PFSK-1 (cell line): ENCODE measurements around the gene PANK2.

Experiments
- FOXP2 ChIP-seq: optimal IDR thresholded peaks from 2 replicates; pipeline ENCODE3; 2011; ENCODE audit warnings: borderline replicate concordance, control low read depth, inconsistent platforms; ENCODE audit not compliant: insufficient read depth; ENCODE audit errors: extremely low read length, extremely low read depth
- POLR2AphosphoS5 ChIP-seq: IDR thresholded peaks from 2 replicates; pipeline ENCODE4 v1.6.1; 2012; ENCODE audit warnings: low read depth, mild to moderate bottlenecking, control low read depth, low read length, moderate library complexity
- REST ChIP-seq, 2 experiments: IDR thresholded peaks; 2 replicates each; pipeline versions ENCODE4 v1.6.1 to v1.8.0; 2011 to 2012; ENCODE audit warnings: low read depth in 2 of 2, low read length in 2 of 2, control low read depth in 1 of 2, inconsistent platforms in 1 of 2, mild to moderate bottlenecking in 1 of 2, moderate library complexity in 1 of 2; ENCODE audit not compliant: insufficient read depth in 1 of 2
- SIN3A ChIP-seq: IDR thresholded peaks from 2 replicates; pipeline ENCODE4 v1.6.1; 2012; ENCODE audit warnings: mild to moderate bottlenecking, low read length, moderate library complexity, borderline replicate concordance; ENCODE audit not compliant: insufficient read depth
- TAF1 ChIP-seq: IDR thresholded peaks from 2 replicates; pipeline ENCODE4 v1.6.1; 2012; ENCODE audit warnings: low read length, control low read depth, borderline replicate concordance; ENCODE audit not compliant: insufficient read depth

Gene PANK2

DNA sequence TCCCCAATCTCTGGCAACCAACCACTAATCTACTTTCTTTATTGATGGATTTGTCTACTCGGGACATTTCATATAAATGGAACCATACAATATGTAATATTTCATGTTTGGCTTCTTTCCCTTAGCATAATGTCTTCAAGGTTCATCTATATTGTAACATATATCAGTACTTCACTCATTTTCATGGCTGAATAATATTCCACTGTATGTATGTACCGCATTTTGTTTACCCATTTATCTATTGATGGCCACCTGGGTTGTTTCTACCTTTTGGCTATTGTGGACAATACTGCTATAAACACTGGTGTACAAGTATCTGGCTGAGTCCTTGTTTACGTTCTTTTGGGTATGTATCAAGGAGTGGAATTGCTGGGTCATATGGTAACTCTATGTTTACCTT lies 48.4 kb downstream of the PANK2 start:
- no peak for TF ChIP-seq SIN3A
- TF ChIP-seq REST (IDR thresholded peaks at IDR 0.05; ENCODE audit: insufficient read depth in 1 of 2, low read depth in 2 of 2, low read length in 2 of 2), result no peak
- no peak for TF ChIP-seq POLR2AphosphoS5
- TF ChIP-seq FOXP2, result no peak
- no peak for TF ChIP-seq TAF1

GRCh38 chr20:3940905-3941304 lies 51.7 kb downstream of the PANK2 start:
- TF ChIP-seq TAF1, result no peak
- TF ChIP-seq POLR2AphosphoS5, result no peak
- TF ChIP-seq SIN3A, result no peak

DNA sequence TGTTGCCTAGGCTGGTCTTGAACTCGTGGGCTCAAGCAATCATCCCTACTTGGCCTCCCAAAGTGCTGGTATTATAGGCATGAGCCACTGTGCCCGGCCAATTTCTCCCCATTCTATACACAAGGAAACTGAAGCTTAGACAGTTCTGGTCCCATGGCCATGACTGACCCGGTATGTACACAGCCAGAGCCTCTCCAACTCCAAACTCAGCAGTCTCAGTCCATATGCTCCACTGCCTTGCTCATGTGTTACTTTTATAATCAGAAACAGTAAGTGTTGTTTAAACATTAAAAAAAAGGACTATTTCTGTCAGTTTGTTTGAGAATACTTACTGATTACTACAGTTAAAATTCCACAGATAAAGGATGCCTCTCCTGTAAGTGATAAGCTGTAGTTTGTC lies 75.5 kb downstream of the PANK2 start:
- TF ChIP-seq TAF1 (no peak), SIN3A (no peak), FOXP2 (no peak), REST (IDR thresholded peaks at IDR 0.05; ENCODE audit: insufficient read depth in 1 of 2, low read depth in 2 of 2, low read length in 2 of 2) (no peak), POLR2AphosphoS5 (no peak)

GRCh38 chr20:3966571-3966970 lies 77.4 kb downstream of the PANK2 start:
- no peak for TF ChIP-seq SIN3A

DNA sequence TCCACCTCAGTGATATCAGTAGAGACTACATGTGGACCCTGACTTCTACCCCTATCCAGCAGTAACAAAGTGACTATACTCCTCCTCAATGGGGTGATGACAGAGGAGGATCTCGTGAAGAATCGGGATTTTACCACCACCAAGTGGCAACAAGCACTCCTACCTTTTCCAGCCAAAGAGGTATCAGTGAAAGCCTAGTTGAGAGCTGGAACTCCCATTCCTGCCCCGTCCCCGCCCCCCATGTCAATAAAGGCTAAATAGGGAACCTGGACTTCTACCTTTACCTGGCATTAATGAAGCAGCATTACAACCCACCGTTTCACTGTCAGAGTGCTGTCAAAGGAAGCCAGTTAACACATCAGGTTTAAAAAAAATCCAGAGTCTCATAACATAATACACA lies 80.8 kb downstream of the PANK2 start:
- TF ChIP-seq POLR2AphosphoS5 (no peak), SIN3A (no peak), REST (IDR thresholded peaks at IDR 0.05; ENCODE audit: insufficient read depth in 1 of 2, low read depth in 2 of 2, low read length in 2 of 2) (no peak), FOXP2 (no peak), TAF1 (no peak)

DNA sequence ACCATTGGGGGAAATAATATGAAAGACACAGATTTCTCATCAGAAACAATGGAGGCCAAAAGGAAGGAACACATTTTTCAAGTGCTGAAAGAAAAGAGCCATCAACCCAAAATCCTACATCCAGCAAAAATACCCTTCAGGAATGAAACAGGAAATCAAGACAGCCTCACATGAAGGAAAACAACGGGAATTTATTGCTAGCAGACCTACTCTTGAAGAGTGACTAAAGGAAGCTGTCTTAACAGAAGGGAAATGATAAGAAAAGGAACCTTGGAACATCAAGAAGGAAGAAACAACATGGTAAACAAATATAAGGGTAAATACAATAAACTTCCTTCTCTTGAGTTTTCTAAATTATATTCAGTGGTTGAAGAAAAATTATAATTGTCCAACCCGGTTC lies 82.0 kb downstream of the PANK2 start:
- TF ChIP-seq REST (IDR thresholded peaks at IDR 0.05; ENCODE audit: insufficient read depth in 1 of 2, low read depth in 2 of 2, low read length in 2 of 2) (no peak), SIN3A (no peak), FOXP2 (no peak), TAF1 (no peak), POLR2AphosphoS5 (no peak)
